NCI-H146 treated with DMSO at 0.1 percent for 48 hours (cell line): Measurements from ENCODE around the gene PRR22.
A peak's percentile ranks its signal among the peaks of the same experiment; 100 is the strongest.
"Not testable (repeated sequence)": the region's sequence is repeated elsewhere in the genome, so short reads cannot be mapped to it uniquely, and the experiment has no call there.

ENCODE experiments used
- DNase-seq: peaks from one replicate; lab custom pipeline; 2025; ENCODE audit not compliant: unreplicated experiment; lab: John Stamatoyannopoulos, UW

The PRR22 gene

GRCh38 chr19:5792224-5792623 is 7.7 kb upstream of the PRR22 start:
- no peak for DNase-seq

- DNase-seq: peak; percentile 78
Measured at GRCh38 chr19:5790559-5791520, 6.3 kb upstream of the PRR22 start, which contains the start of gene DUS3L. DUS3L (minus strand) TSS chr19:5791163; CDS start chr19:5791141, 22 bp downstream.

GRCh38 chr19:5789886-5790558 is 5.5 kb upstream of the PRR22 start:
- no peak for DNase-seq

GRCh38 chr19:5789351-5789761 is 4.8 kb upstream of the PRR22 start:
- DNase-seq: no peak

GRCh38 chr19:5788422-5788821 is 3.9 kb upstream of the PRR22 start:
- DNase-seq: no peak

GRCh38 chr19:5787409-5788182 is 3.0 kb upstream of the PRR22 start:
- no peak for DNase-seq

- DNase-seq: no peak
Measured at GRCh38 chr19:5786593-5787408, 2.3 kb upstream of the PRR22 start.

- no peak for DNase-seq
Measured at GRCh38 chr19:5785423-5785822, 877 bp upstream of the PRR22 start.

- no peak for DNase-seq
Measured at GRCh38 chr19:5782945-5783919, 1.3 kb downstream of the PRR22 start.

GRCh38 chr19:5782322-5782721 is 2.2 kb downstream of the PRR22 start:
- DNase-seq: no peak

GRCh38 chr19:5780916-5781315 is 3.6 kb downstream of the PRR22 start:
- DNase-seq: not testable (repeated sequence)

- DNase-seq: no peak
Measured at GRCh38 chr19:5778402-5778801, 6.1 kb downstream of the PRR22 start.

GRCh38 chr19:5775668-5776309 is 8.8 kb downstream of the PRR22 start:
- DNase-seq: no peak

GRCh38 chr19:5774921-5775320 is 9.6 kb downstream of the PRR22 start:
- DNase-seq: no peak

GRCh38 chr19:5773276-5773675 is 11.3 kb downstream of the PRR22 start:
- DNase-seq: no peak

GRCh38 chr19:5772416-5772815 is 12.1 kb downstream of the PRR22 start:
- no peak for DNase-seq

GRCh38 chr19:5767949-5768348 is 16.6 kb downstream of the PRR22 start:
- no peak for DNase-seq

GRCh38 chr19:5765220-5765619 is 19.3 kb downstream of the PRR22 start:
- DNase-seq: no peak
